ENCODE results near the gene GARRE1.
"Not testable (repeated sequence)": the region's sequence is repeated elsewhere in the genome, so short reads cannot be mapped to it uniquely, and the experiment has no call there.

GARRE1 gene, protein sequence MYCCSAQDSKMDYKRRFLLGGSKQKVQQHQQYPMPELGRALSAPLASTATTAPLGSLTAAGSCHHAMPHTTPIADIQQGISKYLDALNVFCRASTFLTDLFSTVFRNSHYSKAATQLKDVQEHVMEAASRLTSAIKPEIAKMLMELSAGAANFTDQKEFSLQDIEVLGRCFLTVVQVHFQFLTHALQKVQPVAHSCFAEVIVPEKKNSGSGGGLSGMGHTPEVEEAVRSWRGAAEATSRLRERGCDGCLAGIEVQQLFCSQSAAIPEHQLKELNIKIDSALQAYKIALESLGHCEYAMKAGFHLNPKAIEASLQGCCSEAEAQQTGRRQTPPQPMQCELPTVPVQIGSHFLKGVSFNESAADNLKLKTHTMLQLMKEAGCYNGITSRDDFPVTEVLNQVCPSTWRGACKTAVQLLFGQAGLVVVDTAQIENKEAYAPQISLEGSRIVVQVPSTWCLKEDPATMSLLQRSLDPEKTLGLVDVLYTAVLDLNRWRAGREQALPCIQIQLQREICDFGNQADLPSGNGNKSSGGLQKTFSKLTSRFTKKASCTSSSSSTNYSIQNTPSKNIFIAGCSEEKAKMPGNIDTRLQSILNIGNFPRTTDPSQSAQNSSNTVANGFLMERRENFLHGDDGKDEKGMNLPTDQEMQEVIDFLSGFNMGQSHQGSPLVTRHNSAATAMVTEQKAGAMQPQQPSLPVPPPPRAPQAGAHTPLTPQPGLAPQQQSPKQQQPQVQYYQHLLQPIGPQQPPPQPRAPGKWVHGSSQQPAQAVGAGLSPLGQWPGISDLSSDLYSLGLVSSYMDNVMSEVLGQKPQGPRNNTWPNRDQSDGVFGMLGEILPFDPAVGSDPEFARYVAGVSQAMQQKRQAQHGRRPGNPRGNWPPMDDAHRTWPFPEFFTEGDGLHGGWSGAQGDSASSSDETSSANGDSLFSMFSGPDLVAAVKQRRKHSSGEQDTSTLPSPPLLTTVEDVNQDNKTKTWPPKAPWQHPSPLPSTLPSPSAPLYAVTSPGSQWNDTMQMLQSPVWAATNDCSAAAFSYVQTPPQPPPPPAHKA (N-terminal part only)

DNA sequence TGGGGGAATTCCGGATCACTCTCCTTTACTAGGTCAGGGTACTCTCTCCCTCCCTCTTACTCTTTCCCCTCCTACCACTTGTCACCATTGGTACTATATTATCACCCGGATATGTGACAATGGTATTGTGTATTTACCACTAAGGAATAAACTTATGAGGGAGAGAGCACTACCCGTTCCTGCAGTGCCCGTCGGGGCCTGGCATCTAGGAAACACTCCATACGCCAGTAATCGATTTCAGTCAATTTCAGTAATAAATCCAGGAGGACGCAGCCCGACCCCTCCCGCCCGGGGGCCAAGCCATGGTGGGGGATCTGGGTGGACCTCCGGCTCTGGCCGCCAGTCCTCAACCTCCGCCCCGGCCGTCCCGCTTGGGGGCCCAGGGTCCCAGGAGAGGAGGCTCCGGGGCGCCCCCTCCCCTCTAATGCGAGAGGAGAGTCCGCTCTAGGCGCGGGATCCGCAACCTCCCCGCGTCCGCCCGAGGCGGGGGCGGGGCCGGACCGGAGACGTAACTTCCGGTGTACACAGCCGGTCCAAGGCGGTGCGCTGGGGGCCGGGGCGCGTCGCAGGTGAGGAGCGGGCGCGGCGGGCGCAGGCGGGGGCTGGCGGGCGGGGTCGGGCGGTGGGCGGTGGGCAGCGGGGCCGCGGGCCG is at the start of gene GARRE1:
GARRE1 (plus strand) TSS at position 509 of the 652 bp plus-strand sequence. CDS start 45,920 bp downstream, outside the sequence.
- intact Hi-C loops (cut with DNase I) = no loop called here
- peak; percentile 62 to 92 (median 86) for DNase-seq

DNA sequence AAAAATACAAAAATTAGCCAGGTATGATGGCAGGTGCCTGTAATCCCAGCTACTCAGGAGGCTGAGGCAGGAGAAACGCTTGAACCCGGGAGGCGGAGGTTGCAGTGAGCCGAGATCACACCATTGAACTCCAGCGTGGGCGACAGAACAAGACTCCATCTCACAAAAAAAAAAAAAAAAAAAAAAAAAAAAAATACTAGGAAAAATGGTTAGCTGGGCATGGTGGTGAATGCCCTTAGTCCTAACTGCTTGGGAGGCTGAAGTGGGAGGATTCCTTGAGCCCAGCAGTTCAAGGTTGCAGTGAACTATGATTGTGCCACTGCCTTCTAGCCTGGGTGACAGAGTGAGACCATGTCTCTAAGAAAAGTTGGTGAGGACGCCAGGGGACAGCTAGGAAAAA is 49.0 kb upstream of the GARRE1 start:
- DNase-seq; intact Hi-C loops (cut with DNase I): not testable (repeated sequence)

DNA sequence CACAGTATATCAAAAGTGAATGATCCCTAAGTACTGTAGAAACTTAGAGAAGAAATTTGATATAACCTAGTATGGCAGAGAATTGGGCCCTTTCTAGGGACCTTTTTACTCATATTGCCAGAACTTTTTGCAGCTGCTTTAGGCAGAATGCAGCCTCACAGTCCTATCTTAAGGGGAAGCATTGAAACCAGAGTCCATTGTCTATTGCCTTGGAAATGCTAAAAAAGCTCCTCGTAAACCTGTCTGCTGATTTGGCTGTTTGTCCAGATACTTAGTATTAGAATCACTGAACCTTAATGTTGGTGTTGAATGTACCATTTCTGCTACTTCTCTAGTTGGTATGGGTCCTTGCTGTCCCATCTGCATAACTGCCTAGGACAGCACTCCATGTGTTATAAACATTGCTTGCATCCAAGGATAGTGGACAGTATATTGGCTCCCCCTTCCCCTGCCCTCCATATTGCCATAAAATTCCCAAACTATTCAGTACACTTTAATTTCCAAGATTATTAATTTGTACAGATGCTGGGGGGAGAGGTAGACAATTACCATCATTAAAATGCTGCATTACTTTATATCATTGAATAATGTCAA is 46.0 kb upstream of the GARRE1 start:
- no peak for DNase-seq
- intact Hi-C loops (cut with DNase I) = no loop called here

DNA sequence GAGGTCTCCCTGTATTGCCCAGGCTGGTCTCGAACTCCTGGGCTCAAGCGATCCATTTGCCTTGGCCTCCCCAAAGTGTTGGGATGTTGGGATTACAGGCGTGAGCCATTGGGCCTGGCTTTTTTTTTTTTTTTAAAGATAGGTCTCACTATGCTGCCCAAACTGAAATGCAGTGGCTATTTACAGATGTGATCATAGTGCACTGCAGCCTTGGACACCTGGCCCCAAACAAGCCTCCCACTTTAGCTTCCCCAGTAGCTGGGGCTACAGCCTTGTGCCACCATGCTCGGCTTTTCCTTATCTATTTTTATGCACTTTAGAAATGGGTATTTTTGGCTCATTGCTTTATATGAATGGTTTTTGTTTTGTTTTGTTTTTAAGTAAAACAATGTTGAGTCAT is 44.6 kb upstream of the GARRE1 start:
- intact Hi-C loops (cut with DNase I) = no loop called here
- DNase-seq = no peak

DNA sequence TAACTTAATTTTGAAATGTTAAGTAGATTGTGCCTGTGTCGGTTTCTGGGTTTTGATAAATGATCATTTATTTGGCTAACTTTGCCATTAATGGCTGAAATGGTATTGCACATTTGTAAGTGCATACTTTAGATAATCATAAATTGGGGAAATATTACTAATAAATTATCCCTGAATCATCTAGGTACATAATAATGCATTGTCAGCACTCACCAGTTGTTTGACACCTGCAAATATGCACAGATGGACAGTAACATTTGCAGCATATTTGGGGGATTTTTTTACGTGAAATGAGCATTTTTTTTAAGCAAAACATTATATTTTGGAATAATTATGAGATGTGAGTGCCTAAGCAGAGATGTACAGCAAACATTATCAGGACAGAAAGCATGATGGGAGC is 41.1 kb upstream of the GARRE1 start:
- intact Hi-C loops (cut with DNase I) = no loop called here
- DNase-seq = no peak

DNA sequence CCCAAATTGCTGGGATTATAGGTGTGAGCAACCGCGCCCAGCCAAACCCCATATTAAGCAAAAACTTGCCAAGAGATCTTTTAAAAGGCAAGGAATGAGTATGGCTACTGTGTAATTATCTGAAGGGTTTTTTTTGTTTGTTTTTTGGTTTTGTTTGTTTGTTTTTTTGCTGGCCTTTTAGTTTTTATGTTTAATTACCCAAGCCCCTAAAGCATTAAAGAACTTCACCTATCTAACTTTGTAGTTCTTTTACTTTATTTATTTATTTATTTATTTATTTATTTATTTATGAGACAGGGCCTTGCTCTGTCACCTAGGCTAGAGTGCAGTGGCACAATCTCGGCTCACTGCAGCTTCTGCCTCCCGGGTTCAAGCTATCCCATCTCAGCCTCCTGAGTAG is 40.3 kb upstream of the GARRE1 start:
- intact Hi-C loops (cut with DNase I) = no loop called here
- no peak for DNase-seq

DNA sequence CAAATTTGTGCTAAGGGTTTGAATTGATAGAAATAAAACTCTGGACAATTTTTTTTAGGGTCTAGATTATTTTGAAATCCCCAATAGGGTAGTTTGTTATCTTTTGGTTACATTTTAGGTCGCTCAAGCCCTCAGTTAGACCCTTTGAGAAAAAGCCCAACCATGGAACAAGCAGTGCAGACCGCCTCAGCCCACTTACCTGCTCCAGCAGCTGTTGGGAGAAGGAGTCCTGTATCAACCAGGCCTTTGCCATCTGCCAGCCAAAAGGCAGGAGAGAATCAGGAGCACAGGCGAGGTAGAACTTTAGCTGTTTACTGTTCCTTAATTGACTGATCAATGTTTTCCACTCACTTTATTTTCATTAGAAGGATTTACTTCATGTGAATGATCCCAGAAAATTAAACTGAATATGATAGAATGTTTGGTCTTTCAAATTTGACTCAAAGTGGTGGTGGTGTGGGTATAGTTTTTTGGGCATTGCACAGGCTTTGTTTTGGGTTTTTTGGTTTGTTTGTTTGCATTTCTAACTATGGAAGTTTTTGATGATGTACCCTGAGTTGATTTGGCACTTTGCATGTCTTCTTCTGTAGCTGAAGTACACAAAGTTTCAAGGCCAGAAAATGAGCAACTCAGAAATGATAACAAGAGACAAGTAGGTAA is 39.2 kb upstream of the GARRE1 start:
- no peak for DNase-seq
- intact Hi-C loops (cut with DNase I) = no loop called here

DNA sequence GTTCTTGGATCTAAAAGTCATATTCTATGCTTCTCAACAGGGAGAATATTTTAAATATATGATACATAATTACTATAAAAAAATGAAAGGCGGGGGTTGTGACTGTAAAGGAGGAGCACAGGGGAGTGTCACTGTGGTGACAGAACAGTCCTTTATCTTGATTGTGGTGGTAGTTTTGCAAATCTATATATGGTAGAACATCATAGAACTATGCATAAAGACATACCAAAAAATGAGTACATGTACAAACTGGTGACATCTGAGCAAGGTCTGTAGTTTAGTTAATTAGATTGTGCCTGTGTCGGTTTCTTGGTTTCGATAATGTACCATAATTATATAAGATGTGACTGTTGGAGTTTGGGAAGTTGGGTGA is 38.7 kb upstream of the GARRE1 start:
- peak in 2 of 42 donors; percentile 26 to 42 for DNase-seq
- intact Hi-C loops (cut with DNase I) = no loop called here

DNA sequence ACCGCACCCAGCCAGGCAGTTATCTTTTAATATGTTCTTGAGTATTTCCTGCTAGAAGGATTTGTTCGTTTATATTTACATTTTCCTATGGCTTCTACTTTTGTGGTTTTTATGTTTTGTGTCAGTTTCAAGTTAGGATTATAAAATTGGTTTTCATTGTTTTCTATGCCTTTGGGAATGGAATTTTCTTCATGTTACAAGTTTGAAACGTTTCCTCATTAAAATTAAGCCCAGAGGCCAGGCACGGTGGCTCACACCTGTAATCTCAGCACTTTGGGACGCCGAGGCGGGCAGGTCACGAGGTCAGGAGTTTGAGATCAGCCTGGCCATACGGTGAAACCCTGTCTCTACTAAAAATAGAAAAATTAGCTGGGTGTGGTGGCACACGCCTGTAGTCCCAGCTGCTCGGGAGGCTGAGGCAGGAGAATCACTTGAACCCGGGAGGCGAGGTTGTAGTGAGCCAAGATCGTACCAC is 37.6 kb upstream of the GARRE1 start:
- intact Hi-C loops (cut with DNase I); DNase-seq: not testable (repeated sequence)

DNA sequence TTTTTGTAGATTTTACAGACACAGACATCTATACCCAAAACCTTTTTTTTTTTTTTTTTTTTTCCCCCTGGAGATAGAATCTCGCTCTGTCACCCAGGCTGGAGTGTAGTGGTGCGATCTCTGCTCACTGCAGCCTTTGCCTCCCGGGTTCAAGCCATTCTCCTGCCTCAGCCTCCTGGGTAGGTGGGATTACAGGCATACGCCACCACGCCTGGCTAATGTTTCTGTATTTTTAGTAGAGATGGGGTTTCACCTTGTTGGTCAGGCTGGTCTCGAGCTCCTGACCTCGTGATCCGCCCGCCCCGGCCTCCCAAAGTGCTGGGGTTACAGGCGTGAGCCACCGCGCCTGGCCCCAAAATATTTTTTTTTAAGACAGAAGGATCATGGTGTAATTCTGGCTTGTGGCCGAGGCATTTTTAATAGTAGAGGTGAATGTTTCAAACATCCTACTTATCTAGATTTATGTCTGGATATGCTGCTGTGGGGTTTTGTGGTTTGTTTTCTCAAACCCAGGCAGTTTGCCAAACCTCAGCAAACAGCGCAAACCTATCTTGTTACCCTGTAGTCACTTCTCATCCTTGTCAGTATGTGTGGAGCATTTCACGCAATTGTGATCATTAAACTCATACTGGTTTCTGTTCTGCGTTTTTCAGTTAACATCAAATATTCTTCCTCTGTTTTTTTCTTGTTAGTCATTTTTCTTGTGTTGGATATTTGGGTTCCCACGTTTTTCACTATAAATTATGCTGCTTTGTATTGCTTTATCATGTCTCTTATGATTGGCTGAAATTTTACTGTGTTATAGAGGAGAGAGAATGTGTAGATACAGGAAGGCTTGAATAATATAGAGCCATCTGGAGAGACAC is 36.2 kb upstream of the GARRE1 start:
- intact Hi-C loops (cut with DNase I) = no loop called here
- no peak for DNase-seq

DNA sequence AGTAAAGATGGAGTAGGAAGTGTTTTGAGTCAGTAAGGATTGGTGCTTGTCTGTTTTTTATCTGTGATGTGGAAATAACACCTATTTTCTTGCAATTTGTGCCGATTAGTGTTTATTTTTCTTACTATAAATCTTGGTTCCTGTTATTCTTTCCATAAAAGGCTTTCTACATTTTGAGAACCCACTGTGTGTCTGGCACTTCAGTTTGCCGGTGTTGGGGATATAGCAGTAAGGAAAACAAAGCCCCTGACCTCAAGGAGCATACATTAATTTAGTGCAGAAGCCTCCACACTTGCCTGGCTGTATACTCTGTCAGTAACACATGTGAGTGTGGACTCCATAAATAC is 35.6 kb upstream of the GARRE1 start:
- intact Hi-C loops (cut with DNase I) = no loop called here
- DNase-seq = no peak

DNA sequence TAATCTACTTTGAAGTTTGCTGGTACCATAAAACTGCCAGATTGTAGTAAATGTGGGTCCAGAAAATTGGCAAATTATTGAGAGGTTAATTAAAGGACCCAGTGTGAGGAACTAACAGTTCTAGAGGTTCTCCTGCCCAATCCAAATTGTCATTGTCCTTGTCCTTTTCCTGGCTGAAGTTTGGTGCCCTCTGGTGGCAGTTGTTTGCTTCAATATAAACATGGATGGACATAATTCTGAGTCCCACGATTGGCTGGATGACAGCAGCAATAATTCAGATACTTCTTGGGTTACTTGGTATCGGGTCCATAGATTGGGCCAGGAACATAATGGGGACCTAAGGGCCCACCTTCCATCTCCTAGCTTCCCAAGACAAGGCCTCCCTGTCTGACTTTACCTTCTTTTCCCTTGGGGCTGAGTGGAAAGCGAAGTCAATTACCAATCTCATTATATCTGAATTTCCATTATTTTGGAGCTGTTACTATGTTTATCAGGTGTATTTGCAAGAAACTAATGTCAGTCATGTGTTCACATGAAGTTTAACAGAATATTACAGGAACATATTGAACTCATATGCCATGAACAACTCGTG is 33.8 kb upstream of the GARRE1 start:
- intact Hi-C loops (cut with DNase I) = no loop called here
- DNase-seq = peak in 35 of 42 donors; percentile 29 to 91 (median 66)

DNA sequence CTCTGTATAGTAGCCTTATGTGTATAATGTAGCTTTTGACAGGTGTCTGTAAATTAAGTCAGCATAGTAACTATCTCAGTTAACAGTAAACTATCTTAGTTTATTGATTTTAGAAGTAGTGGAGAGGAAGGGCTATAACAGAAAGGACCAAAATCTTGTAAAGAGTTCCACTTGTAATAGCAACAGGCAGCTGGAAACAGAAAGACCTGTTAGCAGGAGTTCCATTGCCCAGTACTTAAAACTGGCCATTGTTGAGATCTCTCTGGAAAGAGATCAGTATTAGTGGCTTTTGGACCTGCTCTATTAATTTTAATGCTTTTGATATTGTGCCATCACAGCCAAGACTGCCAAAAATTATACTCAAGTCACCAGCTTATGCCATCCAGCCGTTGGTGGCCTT is 32.0 kb upstream of the GARRE1 start:
- intact Hi-C loops (cut with DNase I) = no loop called here
- no peak for DNase-seq

DNA sequence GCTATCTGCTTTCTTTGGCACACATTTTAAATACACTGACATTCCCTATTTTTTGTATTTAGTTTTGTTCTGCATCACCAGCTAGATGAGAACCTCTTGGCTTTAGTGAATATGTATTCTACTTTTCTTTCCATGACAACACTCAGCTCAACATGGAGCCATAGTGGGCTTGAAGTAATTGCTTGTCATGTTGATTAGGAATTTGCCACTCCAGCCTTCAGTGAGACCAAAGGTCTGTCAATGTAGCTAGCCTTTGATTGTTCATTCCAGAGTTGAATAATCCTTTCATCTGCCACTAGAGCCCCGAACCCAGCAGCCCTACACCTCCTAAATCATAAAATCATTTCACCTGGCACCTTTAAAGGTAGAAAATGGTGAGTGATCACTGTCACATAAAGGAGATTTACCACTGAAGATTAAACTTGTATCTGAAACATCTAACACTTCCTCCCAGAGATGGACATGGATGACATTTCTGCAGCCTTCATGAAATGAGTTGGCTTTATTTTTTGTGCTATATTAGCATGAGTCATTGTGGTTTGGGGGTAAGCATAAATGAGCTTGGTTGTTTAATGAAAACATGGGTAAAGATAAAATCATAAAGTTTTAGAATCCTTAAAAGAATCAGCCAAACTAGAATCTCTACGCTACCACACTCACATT is 29.2 kb upstream of the GARRE1 start:
- no peak for DNase-seq
- intact Hi-C loops (cut with DNase I) = no loop called here

DNA sequence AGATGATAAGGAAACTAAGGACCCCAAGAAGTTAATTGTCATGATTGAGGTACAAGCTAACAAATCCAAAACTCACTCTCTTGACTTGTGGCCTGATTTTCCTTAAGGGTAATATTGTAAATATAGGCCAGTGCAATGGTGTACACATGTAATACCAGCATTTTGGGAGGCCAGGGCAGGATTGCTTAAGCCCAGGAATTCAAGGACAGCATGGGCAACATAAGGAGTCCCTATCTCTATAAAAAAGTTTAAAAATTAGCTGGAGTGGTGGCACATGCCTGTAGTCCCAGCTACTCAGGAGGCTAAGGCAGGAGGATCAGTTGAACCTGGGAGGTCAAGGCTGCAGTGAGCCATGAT is 28.7 kb upstream of the GARRE1 start:
- intact Hi-C loops (cut with DNase I) = no loop called here
- DNase-seq = no peak

DNA sequence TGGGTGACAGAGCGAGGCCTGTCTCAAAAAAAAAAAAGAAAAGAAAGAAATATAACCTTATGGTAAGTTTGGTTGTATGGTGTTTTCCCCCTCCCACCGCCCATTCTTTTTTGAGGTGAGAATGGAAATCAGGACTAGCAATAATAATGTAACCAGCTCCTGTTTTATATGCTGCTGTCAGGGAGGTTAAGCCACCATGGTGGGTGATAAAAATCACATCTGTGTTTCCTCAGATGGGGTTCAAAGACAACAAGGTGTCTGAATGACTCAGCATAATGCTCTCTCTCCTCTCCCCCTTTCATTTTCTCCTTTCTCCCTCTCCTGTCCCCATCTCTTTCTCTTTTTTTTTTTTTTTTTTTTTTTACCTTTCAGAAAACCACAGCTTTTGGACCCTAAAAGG is 28.3 kb upstream of the GARRE1 start:
- intact Hi-C loops (cut with DNase I) = no loop called here
- DNase-seq = no peak

DNA sequence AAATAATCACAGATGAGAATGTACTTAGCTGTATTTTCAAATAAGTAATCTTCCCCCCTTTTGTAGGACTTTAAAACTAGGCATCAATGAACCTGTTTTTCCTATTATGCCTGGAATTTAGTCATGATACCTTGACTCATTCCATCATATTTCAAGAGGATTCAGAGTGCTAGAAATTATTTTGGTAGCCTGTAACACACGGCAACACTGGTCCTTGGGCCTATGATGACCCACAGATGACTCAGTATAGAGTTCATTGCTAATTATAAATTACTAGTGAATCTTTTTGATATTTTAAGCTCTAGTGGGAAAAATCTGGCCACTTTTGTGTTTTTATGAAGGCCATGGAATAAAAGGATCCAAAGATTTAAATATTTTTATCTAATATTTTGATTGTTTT is 26.0 kb upstream of the GARRE1 start:
- no peak for DNase-seq
- intact Hi-C loops (cut with DNase I) = no loop called here
